T-helper 2 cell treated with Interferon-gamma antibody and Interleukin-4, amounts not matched to agents 5 μg/mL and 100 μg/mL, for 36 hours (primary cell): Measurements from ENCODE around the gene SH2D3A.
"Not testable (repeated sequence)": the region's sequence is repeated elsewhere in the genome, so short reads cannot be mapped to it uniquely, and the experiment has no call there.

Source experiments
- DNase-seq: peaks from one replicate; pipeline ENCODE4 v3.0.0; 2021; ENCODE audit warnings: low spot score
- H3K27ac Mint-ChIP-seq: one replicate; pipeline ENCODE4 v1.8.0; 2021; ENCODE audit warnings: mild to moderate bottlenecking, mixed read lengths
- H3K27me3 Mint-ChIP-seq: one replicate; pipeline ENCODE4 v1.8.0; 2021; ENCODE audit warnings: low read depth, mixed read lengths
- H3K36me3 Mint-ChIP-seq: one replicate; pipeline ENCODE4 v1.8.0; 2021; ENCODE audit warnings: low read depth, mixed read lengths
- H3K4me1 Mint-ChIP-seq: one replicate; pipeline ENCODE4 v1.8.0; 2021; ENCODE audit warnings: low read depth, mixed read lengths
- H3K4me3 Mint-ChIP-seq: one replicate; pipeline ENCODE4 v1.8.0; 2022; ENCODE audit warnings: mild to moderate bottlenecking, moderate library complexity, mixed read lengths
- H3K9me3 Mint-ChIP-seq: one replicate; pipeline ENCODE4 v1.8.0; 2021; ENCODE audit warnings: mixed read lengths

The SH2D3A gene

DNA sequence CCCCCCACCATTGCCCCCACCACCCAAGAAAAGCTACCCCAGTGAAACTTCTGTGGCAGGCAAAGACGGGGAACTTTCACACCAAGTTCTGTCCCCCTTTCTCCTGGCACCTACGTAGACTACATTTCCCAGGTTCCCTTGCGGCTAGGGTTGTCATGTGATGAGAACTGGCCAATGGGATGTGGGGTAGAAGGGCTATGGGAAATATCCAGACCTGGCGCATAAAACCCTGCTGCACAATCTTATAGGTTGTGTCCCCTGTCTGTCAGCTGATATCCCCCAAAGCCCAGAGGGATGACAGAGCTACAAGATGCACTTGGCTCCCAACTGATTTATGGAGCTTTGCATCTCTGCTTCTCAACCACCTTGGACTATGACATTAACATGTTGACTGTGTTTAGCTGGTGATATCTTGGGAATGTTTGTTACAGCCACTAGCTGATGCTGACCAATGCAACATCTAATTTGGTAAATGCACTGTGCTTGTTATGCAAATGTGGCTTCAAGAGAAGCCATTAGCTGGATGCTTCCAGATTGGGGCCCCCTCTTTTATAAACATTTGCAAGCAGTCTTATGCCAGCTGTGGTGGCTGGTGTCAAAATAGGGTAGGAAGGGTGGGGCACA, 6.1 kb downstream of the SH2D3A start:
- H3K9me3 Mint-ChIP-seq = no peaks in the 10 kb centered on the region
- DNase-seq = no peak
- H3K4me3 Mint-ChIP-seq = no peak overlapping the region
- peaks cover 10% of the 10 kb centered on the region for H3K4me1 Mint-ChIP-seq
- peaks cover 19% of the 10 kb centered on the region for H3K36me3 Mint-ChIP-seq
- no peak overlapping the region for H3K27ac Mint-ChIP-seq
- no peaks in the 10 kb centered on the region for H3K27me3 Mint-ChIP-seq

DNA sequence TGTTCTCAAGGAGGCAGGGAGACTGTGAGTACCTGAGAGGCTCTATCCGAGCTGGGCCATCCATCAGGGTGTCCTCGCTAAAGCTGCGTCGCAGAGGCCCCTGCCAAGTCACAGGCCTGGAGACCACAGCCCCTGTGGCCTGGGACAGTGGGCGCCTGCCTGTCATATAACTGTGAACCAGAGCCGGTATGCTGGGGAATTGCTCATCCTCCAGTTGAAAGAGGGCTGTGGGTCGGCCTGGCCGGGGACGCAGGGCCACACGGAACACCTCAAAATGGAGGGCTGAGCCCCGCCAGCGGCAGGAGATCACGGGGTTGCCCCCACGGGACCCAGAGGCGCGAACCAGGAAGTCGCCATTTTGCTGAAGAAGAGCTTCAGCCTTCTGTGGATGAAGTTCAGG, 6.6 kb downstream of the SH2D3A start:
- Mint-ChIP-seq H3K4me3 (no peak overlapping the region), H3K9me3 (no peaks in the 10 kb centered on the region), H3K36me3 (peaks cover 19% of the 10 kb centered on the region), H3K4me1 (peaks cover 4% of the 10 kb centered on the region), H3K27me3 (no peaks in the 10 kb centered on the region), H3K27ac (no peak overlapping the region)
- no peak for DNase-seq

DNA sequence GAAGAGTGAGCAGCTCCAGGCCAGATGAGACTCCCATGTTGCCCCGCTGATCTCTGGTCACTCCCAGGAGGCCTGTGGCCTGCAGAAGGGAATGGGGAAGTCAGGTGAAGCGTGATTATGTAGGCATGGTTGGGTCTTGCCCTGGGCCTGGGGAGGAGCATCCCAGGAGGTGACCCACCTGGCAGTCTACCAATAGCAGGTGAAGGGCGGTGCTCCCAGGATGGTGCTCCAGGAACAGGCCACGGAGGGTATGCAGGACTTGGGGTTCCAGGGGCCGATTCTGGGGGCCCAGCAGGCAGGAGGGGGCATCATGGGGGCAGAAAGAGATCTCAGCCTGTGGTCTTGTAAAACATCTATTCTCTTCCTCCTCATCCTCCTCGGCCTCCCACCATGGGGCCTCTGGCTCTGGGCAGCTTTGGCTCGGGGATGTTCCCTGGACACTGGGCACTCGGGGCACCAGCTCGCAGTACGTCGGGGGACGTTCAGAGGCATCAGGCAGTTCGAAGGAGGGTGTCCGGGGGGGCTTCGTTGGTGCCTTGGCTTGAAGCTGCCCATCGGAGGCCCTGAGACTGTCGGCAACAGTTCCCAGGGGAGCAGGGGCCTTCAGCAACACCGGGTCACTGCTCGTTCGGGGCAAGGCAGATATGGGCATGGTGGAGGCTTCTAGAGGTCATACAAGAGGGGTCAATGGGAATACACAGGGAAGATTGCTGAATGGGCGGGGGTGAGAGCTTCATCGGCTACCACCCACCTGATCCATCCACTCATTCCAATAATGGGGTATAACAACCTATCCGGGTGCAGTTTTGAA, 12.4 kb downstream of the SH2D3A start:
- Mint-ChIP-seq H3K4me1 (peaks cover 13% of the 10 kb centered on the region), H3K4me3 (no peak overlapping the region), H3K27me3 (no peaks in the 10 kb centered on the region), H3K27ac (no peak overlapping the region), H3K36me3 (peaks cover 27% of the 10 kb centered on the region), H3K9me3 (no peaks in the 10 kb centered on the region)
- no peak for DNase-seq

DNA sequence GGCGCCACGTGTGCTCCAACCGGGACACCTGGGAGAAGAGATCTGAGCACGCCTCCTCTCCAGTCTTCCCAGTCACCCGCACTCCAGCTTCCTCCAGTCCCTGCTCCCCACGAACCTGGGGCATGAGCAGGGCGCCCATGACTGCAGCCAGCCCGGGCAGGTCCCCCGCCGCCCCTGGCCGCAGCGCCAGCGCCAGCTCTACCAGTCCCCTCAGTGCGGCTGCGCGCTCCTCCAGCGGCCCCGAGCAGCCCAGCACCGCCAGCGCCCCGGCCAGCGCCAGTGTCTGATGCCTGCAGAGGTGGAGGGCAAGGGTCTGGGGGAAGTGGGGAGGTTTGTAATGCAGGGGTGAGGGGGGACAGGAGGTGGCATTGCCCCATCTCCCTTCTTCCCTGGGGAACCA, 13.1 kb downstream of the SH2D3A start:
- H3K9me3 Mint-ChIP-seq = no peaks in the 10 kb centered on the region
- H3K27ac Mint-ChIP-seq = no peak overlapping the region
- H3K27me3 Mint-ChIP-seq = no peaks in the 10 kb centered on the region
- peaks cover 13% of the 10 kb centered on the region for H3K4me1 Mint-ChIP-seq
- H3K36me3 Mint-ChIP-seq = peaks cover 29% of the 10 kb centered on the region
- DNase-seq = no peak
- no peak overlapping the region for H3K4me3 Mint-ChIP-seq

DNA sequence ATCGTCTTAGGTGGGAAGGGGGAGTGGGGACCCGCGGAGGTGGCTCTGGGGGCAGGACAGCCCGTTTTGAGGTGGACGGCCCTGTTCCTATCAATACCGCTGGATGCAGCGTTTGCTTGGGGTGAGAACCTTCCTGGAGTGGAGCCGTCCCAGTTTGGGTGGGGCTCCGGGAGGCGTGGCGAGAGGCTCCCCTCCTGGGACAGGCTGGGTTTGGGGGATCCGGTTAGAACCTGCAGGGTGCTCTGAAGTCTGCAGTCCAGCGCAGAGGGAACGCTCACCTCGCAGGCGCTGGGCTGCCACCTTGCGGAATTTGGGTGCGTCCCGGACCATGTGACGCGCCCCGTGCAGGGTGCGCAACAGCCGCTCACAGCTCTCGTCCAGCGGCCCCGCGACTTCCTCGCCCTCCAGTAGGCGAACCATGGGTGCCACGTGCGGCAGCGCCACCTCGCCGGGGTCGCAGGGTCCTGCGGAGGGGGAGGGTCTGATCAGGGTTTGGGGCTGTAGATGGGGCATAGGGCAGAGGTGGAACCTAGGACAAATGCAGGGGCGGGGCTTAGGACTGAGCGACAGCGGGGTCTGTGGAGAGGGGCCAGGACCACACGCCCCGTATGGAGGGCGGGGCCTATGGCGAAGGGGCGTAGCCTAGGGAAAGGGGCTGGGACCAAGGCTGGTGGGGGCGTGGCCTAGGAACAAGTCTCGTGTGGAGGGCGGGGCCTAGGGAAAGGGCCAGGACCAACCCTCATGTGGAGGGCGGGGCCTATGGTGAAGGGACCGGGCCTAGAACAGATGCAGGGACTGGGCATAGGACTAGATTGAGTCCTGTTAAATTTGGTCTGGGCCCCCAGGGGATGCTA, 13.8 kb downstream of the SH2D3A start:
- peak overlapping the region; percentile 87 for H3K27ac Mint-ChIP-seq
- peaks cover 25% of the 10 kb centered on the region for H3K36me3 Mint-ChIP-seq
- peak; percentile 81 for DNase-seq
- H3K27me3 Mint-ChIP-seq = no peaks in the 10 kb centered on the region
- H3K4me1 Mint-ChIP-seq = peaks cover 13% of the 10 kb centered on the region
- H3K4me3 Mint-ChIP-seq = peak overlapping the region; percentile 87
- no peaks in the 10 kb centered on the region for H3K9me3 Mint-ChIP-seq

DNA sequence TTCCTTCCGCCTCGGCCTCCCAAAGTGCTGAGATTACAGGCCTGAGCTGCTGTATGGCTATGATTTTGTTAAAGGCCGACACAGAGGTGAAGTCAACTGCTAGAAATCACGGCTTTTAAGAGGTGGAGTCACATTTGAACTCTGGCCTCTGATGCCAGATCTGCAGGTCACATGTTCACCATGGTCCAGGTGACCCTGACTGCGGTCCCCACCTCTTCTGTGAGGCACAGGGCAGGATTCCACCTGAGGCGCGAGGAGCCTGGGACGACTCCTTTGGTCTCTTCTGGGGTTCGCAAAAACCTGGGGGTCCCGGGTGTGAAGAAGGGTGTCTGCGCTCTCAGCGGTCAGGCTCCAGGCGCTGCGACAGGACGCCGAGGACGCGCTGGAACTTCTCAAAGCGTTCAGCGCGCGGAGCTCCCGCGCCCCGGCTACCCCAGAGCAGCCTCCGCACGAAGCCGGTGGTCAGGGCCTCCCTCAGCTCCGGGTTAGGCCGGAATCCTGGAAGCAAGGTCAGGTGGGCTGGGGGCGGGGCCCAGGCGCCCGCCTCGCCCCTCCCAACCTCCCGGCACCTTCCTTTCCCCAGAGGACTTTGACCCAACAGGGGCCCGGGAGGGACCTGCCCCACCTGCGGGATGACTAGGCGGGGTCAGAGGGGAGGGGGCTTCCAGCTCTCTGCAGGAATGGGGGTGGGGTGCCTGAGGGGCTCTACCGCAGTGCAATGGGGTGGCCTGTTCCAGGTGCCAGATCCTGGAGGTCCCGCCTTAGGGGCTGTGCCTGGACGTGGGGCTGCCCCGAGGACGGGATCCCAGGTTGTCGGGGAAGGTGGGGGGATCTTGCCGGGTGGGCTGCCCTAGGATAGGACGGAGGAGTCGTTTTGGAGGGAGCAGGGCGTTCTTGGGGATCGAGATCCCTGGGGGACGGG, 14.7 kb downstream of the SH2D3A start:
- no peaks in the 10 kb centered on the region for H3K9me3 Mint-ChIP-seq
- peaks cover 28% of the 10 kb centered on the region for H3K36me3 Mint-ChIP-seq
- H3K27me3 Mint-ChIP-seq = no peaks in the 10 kb centered on the region
- peak overlapping the region; percentile 87 for H3K4me3 Mint-ChIP-seq
- peaks cover 11% of the 10 kb centered on the region for H3K4me1 Mint-ChIP-seq
- DNase-seq = no peak
- H3K27ac Mint-ChIP-seq = peak overlapping the region; percentile 60

DNA sequence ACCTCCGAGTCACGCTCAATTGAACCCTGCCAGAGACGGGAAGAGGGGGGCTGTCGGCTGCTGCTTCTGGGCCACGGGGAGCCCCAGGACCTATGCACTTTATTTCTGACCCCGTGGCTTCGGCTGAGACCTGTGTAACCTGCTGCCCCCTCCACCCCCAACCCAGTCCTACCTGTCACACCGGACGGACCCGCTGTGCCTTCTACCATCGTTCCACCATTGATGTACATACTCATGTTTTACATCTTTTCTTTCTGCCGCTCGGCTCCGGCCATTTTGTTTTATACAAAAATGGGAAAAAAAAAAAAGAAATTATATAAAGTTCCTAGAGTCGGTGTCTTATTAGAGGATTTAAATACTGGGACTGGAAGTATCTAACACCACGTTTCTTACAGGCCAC, 16.0 kb downstream of the SH2D3A start:
- Mint-ChIP-seq H3K27ac (no peak overlapping the region), H3K27me3 (no peaks in the 10 kb centered on the region), H3K4me3 (no peak overlapping the region), H3K4me1 (peaks cover 8% of the 10 kb centered on the region), H3K36me3 (peaks cover 35% of the 10 kb centered on the region), H3K9me3 (no peaks in the 10 kb centered on the region)
- DNase-seq = no peak

DNA sequence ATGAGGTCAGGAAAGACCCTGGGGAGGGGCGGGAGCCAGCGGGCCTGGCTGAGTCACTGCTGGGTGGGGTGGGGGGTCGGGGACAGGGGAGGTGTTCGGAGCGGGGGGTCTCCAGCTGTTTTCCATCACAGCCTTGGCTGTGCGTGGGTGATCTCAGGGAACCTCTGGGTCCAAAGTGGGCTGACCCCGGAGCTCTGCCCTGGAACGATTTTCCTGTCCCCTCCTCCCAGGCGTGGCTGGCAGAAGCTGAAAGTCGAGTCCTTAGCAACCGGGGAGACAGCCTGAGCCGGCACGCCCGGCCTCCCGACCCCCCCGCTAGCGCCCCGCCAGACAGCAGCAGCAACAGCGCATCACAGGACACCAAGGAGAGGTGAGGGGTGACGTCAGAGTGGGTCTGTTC, 17.2 kb downstream of the SH2D3A start:
- Mint-ChIP-seq H3K4me3 (no peak overlapping the region), H3K27me3 (no peaks in the 10 kb centered on the region), H3K36me3 (peaks cover 36% of the 10 kb centered on the region), H3K27ac (peak overlapping the region; percentile 49), H3K9me3 (no peaks in the 10 kb centered on the region), H3K4me1 (peaks cover 8% of the 10 kb centered on the region)
- DNase-seq = no peak

DNA sequence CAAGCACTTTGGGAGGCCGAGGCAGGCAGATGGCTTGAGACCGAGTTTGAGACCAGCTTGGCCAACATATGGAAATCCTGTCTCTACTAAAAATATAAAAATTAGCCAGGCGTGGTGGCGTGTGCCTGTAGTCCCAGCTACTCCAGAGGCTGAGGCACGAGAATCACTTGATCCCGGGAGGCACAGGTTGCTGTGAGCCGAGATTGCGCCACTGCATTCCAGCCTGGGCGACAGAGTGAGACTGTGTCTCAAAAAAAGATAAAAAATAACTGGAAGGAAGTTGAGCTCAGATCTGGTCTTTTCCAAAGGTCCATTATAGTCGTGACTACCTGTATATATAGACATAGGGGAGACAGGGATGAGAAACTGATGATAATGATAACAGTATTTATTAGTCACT, 18.7 kb downstream of the SH2D3A start:
- not testable (repeated sequence) for H3K4me3 Mint-ChIP-seq, H3K27ac Mint-ChIP-seq, H3K4me1 Mint-ChIP-seq, DNase-seq, H3K9me3 Mint-ChIP-seq, H3K27me3 Mint-ChIP-seq
- peaks cover 38% of the 10 kb centered on the region for H3K36me3 Mint-ChIP-seq

DNA sequence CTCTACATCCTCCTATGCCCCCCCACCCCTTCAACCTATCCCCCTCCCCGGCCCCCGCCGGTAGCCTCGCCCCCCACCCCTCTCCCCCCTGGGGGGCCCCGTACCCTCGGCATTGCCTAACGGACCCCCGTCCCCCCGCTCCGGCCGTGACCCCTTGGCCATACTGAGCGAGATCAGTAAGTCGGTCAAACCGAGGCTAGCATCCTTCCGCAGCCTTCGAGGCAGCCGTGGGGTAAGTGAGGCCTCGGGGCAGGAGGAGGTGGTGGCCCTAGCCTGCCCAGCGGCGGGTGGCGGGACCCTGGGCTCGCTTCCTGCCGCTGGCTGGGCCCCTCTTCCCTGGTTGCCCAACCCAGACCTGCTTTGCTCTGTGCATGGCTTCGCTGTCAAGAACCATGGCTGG, 21.3 kb downstream of the SH2D3A start:
- no peak overlapping the region for H3K4me3 Mint-ChIP-seq
- H3K36me3 Mint-ChIP-seq = peaks cover 37% of the 10 kb centered on the region
- DNase-seq = no peak
- no peaks in the 10 kb centered on the region for H3K27me3 Mint-ChIP-seq
- no peak overlapping the region for H3K27ac Mint-ChIP-seq
- peaks cover 2% of the 10 kb centered on the region for H3K4me1 Mint-ChIP-seq
- H3K9me3 Mint-ChIP-seq = no peaks in the 10 kb centered on the region

DNA sequence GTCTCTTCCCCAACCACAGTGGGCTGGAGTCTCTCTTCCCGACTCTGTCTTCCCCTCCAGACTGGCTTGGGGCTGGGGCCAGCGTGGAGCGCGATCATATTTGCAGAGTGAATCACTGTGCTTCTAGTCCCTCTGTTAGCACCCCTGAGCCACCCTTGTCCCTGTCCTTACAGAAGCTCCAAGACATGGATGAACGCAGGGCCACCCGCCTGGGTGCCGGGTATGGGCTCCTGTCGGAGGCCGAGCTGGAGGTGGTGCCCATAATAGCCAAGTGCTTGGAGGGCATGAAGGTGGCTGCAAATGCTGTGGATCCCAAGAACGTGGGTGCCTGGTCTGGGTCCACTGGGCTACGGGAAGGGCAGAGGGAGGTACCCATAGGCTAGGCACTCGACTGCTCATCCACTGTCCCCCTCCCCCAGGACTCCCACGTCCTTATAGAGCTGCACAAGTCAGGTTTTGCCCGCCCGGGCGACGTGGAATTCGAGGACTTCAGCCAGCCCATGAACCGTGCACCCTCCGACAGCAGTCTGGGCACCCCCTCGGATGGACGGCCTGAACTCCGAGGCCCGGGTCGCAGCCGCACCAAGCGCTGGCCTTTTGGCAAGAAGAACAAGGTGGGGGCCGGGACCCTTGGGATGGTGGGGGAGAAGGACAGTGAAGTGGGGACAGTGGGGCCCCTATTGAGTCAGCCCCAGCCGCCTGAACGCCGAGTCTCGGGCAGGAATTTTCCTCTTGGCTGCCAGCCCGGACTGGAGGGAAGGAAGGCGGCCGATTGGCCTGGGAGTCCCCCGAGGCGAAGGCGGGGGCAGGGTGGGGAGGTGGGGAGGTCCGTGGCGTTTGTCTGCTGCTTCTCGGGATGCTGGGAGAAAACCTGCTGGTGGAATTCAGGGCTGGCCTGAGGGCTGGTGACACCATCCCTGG, 22.6 kb downstream of the SH2D3A start:
- H3K4me3 Mint-ChIP-seq = no peak overlapping the region
- peak overlapping the region; percentile 47 for H3K27ac Mint-ChIP-seq

DNA sequence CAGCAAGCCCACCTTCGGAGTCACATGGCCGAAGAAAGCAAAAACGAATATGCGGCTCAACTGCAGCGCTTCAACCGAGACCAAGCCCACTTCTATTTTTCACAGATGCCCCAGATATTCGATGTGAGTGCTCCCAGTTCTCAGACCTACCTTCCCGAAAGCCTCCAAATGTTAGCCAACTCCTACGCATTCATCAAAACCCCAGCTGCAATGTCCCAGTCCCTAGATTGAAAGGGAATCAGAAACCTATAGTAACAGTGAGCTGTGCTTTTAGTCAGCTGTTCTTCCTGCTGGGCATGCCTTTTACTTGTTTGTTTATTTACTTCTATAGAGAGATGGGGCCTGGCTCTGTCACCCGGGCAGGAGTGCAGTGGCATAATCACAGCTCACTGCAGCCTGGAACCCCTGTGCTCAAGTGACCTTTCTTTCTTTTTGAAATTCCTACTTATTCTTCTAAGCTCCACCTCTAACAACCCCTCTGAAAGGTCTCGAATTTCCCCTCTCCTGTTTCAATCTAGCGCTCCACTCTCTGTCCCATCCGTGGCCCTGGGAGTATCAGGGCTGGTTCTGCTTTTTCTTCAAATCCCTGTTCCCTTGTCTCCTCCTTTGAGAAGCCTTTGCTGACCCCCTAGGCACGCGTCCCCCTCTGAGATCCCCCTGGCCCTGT, 23.4 kb downstream of the SH2D3A start:
- peaks cover 8% of the 10 kb centered on the region for H3K4me1 Mint-ChIP-seq

More for the DNA sequence above, 22.6 kb downstream of the SH2D3A start:
- no peak for DNase-seq
- Mint-ChIP-seq H3K9me3 (no peaks in the 10 kb centered on the region), H3K4me1 (peaks cover 3% of the 10 kb centered on the region), H3K27me3 (no peaks in the 10 kb centered on the region), H3K36me3 (peaks cover 34% of the 10 kb centered on the region)

More for the DNA sequence above, 23.4 kb downstream of the SH2D3A start:
- peak overlapping the region; percentile 47 for H3K27ac Mint-ChIP-seq
- H3K9me3 Mint-ChIP-seq = no peaks in the 10 kb centered on the region
- H3K27me3 Mint-ChIP-seq = no peaks in the 10 kb centered on the region
- DNase-seq = no peak
- peaks cover 29% of the 10 kb centered on the region for H3K36me3 Mint-ChIP-seq
- H3K4me3 Mint-ChIP-seq = no peak overlapping the region
